UCSD-AML1 (cell line): Measurements from ENCODE around the gene TEX28.
"Not testable (repeated sequence)": the region's sequence is repeated elsewhere in the genome, so short reads cannot be mapped to it uniquely, and the experiment has no call there.

Source experiments
- DNase-seq: peaks from one replicate; lab custom pipeline; 2025; ENCODE audit not compliant: unreplicated experiment; lab: John Stamatoyannopoulos, UW

Gene TEX28

DNA sequence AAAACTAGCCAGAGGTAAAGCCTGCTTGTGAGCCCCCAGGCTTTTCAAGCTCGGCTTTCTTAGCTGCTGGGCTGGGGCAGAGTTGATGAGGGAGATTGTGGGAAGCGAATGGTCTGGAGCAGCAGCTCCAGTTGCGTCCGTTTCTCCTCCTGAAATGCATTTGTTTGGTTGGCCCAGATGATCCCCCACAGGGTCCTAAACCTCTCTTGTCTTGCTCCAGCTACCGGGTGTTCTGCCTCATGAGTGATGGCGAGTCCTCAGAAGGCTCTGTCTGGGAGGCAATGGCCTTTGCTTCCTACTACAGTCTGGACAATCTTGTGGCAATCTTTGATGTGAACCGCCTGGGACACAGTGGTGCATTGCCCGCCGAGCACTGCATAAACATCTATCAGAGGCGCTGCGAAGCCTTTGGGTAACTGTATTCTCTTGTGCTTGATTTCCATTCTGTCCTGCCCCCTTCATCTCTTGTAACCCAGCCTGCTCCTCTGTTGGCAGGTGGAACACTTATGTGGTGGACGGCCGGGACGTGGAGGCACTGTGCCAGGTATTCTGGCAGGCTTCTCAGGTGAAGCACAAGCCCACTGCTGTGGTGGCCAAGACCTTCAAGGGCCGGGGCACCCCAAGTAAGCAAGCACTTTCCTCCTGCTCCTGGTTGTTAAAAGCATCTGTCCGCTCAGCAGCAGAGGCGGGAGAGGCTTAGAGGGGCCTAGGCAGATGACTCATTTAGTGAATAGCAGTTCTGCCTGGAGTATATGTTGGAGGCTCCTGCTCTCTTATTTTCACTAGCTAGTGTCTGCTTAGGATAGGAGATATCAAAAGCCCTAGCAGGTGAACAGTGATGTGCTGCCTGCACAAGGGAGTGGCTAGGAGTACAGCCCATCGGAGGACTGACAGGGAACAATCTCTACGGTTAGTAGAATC, 16.0 kb upstream of the TEX28 start:
- no peak for DNase-seq

DNA sequence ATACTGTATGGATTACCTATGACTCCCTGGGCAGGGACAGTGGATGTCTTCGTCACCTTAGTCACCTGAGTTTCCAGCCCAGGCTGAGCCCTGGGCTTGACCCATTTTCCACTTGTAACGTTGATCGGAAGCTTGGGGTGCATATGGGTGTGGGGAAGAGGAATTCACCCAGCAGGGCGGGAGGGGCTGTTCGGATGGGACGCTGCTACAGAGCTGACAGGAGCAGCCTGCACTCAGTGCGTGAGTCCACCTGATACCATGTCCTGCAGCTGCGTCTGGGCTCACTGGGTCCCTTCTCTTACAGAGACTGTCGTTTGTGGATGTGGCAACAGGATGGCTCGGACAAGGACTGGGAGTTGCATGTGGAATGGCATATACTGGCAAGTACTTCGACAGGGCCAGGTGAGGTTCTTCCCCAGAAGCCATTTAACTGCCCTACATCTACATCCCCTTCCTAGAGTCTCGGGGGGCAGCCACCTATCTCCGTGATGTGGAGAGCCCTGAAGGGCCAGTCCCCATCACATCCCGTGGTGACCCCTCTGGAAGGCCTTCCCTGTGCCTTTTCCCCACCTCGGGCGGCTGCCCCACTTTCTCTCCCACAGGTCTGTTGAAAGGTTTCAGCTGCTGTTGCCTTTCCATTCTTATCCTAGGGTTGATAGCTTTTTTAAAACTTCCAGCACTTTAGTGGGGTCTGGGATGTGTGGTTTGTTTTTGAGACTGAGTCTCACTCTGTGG, 14.3 kb upstream of the TEX28 start:
- no peak for DNase-seq

DNA sequence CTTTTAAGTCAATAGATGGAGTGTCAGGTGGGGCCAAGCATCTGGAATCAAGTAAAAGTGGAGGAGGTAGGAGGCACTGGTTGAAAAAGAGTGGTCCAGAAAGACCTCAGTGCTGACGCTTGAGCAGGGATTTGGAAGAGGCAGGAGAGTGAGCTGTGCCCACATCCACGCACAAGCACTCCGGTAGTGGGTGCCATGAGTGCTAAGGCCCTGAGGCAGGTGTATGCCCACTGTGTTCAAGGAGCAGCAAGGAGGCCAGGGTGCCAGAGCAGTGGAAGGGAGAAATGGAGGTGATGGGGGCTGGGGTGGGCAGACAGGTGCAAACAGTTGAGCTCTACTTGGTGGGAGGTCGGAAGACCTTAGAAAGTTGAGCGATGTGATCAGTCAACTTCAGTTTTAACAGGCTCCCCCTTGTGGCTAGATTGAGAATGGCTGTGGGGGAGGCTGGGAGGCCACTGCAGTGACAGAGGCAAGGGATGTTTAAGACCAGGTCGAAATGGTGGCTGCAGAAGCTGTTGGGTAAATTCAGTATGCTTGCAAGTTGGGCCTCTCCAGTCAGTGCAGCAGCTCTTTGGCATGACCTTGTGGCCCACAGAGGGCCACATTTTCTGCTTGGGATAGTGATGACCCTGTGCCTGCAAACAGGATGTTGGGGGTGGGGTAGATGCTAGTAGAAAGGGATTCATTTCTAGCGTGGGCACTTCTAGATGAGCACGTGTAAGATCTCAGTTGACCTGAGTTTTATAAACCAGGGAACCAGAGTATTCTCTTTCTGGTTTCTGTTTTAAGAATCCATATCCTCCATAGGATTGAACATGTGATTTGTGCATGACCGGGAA, 13.4 kb upstream of the TEX28 start:
- DNase-seq, result peak; percentile 64

DNA sequence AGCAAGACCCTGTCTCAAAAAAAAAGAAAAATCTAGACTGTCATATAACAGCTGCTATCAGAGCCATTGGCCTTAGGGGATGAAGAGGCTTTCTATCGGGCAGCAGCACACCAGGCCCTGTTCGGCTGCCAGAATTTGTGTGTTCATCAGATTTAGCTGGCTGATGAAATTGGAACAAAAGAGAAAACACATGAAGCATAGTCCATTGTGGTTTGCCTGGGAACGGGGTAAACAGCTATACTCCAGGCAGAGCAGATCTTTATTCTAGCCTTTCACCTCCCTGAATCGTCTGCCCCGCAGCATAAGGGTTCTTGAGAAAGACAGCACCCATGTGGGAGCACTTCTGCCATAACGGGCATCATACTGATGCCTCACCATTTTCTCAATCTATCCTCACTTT, 12.3 kb upstream of the TEX28 start:
- no peak for DNase-seq

DNA sequence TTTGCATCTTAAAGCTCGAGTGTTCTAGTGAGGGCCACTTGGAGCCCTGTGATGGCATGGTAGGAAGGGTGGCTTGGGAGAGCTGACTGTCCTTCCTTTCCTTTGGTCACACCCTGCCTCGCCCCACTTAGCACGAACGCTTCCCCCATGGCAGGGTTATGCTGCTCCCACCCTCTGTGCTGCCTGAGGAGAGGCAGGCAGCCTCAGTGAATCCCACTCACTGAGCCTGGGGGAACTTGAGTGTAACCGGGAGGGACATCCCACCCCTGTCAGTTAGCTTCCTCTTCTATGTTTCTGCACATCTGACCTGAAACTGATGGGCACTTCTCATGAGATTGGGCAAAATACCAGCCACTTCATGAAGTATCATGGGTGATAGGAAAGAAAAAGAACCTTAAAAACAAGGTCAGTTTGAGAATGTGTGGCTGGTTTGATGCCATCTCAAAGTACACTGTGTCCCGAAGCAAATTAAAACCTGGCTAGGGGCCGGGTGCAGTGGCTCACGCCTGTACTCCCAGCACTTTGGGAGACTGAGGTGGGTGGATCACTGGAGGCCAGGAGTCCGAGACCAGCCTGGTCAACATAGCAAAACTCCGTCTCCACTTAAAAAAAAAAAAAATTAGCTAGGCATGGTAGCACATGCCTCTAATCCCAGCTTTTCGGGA, 10.7 kb upstream of the TEX28 start:
- no peak for DNase-seq

DNA sequence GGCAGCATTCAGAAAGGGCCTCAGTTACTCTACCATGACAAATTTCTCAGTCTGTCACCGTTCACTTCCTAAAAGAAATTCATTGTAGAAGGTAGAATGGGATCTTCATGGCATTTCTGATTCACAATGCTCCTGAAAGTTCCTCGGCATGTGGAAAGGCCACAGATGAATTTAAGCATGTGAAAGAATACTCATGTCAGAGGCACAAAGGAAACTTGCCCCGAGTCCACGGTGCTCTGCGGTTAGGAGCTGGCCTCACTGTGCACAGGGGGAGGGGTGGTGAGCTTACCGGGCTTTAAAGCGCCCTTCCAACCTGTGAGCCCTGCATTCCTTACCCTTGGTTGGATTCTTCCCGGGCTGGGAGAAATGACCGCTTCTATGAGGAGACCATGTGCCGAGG, 9.9 kb upstream of the TEX28 start:
- DNase-seq, result no peak

DNA sequence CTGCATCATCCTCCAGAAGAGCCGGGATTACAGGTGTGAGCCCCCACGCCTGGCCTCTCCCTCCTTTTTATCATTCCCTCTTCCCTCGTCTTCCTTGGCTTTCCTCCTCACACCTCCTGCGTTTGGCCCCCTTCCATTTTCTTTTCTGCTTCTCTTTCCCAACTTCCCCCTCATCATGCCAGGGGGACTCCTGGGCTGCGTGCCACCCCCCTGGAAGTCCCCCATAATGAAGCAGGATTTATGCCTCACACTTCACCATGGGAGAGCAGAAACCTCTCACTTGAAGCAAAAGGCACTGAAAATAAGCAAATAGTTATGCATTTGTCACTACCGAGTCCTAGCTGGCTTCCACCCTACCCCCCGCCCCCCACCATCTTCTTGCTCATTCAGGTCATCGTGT, 8.6 kb upstream of the TEX28 start:
- no peak for DNase-seq

DNA sequence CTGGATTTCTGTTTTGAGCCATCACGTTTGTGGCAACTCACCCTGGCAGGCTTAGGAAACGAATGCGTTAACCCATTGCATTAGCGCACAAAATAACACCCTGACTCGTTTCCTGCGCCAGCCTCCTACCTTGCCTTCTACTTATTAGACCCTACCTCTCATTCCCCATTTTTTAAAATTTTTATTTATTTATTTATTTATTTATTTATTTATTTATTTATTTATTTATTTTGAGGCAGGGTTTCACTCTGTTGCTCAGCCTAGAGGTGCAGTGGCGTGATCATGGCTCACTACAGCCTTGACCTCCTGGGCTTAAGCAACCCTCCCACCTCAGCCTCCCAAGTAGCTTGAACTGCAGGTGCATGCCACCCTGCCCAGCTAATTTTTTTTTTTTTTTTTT, 8.1 kb upstream of the TEX28 start:
- not testable (repeated sequence) for DNase-seq

DNA sequence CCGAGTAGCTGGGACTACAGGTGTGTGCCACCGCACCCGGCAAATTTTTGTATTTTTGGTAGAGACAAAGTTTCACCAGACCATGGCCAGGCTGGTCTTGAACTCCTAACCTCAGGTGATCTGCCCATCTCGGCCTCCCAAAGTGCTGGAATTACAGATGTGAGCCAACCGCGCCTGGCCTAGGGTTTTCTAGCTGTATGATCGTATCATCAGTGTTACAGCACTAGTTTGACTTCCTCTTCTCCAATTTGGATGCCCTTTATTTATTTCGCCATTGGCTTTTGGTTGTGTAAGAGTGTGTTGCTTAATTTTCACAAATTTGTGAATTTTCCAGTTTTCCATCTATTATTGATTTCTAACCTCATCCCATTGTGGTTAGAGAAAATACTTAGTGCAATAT, 5.9 kb upstream of the TEX28 start:
- no peak for DNase-seq

DNA sequence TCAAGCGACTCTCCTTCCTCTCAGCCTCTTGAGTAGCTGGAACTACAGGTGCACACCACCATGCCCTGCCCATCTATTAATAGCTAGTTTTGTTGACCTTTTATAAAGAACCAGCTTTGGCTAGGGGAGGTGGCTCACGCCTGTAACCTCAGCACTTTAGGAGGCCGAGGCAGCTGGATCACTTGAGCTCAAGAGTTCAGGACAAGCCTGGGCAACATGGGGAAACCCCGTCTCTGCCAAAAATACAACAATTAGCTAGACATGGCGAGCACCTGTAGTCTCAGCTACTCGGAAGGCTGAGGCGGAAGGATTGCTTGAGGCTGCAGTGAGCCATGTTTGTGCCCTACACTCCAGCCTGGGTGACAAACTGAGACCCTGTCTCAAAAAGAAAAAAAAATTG, 3.4 kb upstream of the TEX28 start:
- DNase-seq, result no peak

DNA sequence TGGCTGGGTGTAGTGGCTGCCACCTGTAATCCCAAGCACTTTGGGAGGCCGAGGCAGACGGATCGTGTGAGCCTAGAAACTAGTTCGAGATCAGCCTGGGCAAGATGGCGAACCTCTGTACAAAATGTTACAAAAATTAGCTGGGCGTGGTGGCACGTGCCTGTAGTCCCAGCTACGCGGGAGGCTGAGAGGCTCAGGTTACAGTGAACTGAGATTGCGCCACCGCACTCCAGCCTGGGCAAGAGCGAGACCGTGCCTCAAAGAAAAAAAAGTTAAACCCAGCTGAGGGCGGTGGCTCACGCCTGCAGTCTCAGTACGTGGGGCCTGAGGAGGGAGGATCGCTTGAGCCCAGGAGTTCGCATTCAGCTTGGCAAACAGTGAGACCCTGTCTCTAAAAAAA, 1.8 kb upstream of the TEX28 start:
- no peak for DNase-seq

DNA sequence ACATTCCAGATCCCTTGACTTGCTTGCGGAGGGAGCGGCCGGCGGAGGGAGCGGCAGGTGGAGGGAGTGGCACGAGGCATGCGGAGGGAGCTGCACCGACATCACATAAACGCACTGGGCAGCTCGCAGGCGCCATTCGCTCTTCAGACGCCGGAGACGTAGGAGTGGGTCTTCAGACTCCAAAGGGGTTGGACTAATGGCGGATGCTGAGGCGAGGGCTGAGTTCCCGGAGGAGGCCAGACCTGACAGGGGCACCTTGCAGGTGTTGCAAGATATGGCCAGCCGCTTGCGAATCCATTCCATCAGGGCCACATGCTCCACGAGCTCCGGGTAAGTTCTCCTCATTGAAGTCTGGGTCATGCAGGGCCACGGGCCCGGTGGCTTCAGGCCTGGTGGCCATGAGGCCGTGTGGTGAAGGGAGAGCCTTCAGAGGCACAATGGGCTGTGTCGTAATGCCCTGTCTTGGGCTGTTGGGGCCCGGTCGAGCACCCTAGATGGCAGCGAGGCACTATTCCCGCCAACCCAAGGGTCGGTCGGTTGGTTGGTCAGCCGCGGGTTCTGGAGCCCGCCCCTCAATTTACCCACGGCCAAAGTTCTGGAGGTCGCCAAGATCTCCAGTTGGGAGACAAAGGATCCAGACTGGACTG, 863 bp upstream of the TEX28 start, which contains the start of gene TKTL1:
TKTL1 (plus strand) TSS at position 132 of the 647 bp plus-strand sequence; CDS start at position 197, 65 bp downstream.
- DNase-seq, result no peak

DNA sequence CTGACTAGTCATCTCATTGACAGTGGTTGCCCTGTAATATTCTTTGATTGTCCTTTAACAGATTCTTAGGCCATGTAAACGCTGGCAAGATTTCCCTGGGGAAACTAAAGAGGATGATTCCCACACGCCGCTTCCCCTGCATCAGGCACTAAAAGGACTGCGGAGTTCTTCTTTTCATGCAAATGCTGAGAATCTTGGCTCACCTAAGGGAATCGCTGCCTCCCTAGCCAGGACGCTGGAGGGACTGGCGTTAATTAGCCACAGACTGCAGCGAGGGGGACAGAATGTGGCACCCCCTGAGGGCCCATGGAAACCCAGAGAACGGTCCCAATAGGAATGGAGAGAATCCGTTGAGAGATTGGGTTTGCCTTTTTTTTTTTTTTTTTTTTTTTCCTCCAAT, 8.5 kb downstream of the TEX28 start:
- DNase-seq, result not testable (repeated sequence)

DNA sequence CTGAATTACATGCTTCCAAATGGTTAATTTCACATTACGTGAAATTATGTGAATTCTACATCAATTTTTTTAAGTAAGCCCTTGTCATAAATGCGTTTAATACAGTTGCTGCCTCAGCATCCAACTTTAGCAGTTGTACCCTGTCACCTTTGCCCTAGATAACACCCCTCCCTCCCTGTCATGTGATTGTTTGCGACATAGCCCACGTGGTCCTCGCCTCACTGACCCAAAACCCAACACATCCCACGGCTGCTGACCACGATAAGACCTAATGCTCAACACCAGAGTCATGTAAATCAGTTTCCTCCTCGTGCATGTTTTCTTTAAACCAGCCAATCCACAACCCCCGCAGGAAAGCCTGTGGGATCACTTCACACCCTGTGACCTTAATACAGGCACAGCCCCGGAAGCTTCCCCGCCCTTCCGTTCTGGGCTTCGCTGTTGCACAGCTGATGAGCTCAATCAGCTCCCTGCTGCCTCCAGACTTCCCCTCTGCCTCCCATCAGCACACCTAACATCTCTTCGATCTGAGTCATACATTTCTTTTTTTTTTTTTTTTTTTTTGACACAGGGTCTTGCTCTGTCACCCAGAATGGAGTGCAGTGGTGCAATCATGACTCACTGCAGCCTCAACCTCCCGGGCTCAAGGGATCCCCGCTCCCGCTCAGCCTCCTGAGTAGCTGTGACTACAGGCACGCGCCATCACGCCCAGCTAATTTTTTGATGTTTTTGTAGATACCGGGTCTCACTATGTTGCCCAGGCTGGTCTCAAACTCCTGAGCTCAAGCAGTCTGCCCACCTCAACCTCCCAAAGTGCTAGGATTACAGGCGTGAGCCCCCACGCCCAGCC, 10.2 kb downstream of the TEX28 start:
- not testable (repeated sequence) for DNase-seq

DNA sequence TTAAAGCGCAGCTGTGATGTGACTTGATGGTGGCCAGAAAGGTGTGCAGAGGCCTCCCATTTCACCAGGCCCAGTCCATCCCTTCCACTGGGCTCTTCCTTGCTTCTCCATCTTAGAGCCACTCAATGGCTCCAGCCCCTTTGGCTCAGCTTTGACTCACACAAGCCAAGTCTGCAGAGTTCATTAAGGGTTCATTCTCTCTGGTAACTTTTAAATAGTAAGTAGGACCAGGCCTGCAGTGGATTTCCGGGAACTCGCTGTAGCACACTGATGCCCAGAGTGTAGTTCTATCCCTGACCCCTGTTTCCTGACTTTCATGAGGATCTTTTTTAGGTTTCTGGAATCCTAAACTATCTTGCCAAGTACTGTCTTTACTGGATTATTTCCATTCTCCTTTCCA, 25.7 kb downstream of the TEX28 start:
- DNase-seq, result not testable (repeated sequence)

DNA sequence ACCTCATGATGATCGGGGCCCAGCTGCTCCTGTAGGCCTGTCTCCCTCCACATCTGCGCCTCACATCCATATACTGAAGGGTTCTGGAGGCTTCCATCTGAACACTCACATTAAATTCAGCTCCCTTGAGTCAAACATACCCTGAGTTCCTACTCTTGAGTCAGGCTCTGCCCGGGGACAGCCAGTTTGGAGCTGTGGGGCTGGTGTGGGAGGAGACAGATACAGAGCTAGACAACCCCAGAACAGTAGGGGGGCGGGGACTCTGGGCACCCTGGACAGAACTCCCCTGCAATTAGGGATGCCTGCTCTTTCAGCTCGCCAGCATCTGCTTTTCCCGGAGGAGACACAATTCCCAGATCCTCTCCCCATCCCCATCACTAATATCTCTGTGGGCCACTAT, 31.9 kb downstream of the TEX28 start:
- DNase-seq, result not testable (repeated sequence)

DNA sequence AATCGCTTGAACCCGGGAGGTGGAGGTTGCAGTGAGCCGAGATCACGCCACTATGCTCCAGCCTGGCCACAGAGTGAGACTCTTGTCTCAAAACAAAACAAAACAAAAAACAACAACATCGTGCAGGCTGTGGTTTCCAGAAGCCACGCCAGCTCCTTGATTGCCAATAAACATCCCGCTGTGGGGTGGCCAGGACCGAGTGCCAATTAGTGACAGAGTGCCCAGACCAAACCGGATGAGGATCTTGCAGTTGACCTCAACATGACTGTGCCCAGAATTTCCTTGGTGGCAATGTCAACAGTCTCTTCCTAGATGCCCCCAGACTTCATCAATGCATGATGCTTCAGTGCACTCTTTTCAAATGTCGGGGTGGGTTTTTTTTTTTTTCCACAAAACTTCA, 36.2 kb downstream of the TEX28 start:
- DNase-seq, result not testable (repeated sequence)

DNA sequence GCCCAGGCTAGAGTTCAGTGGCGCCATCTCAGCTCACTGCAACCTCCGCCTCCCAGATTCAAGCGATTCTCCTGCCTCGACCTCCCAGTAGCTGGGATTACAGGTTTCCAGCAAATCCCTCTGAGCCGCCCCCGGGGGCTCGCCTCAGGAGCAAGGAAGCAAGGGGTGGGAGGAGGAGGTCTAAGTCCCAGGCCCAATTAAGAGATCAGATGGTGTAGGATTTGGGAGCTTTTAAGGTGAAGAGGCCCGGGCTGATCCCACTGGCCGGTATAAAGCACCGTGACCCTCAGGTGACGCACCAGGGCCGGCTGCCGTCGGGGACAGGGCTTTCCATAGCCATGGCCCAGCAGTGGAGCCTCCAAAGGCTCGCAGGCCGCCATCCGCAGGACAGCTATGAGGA, 37.6 kb downstream of the TEX28 start, which contains the start of gene OPN1MW3:
OPN1MW3 (plus strand) TSS at position 301 of the 400 bp plus-strand sequence; CDS start at position 339, 38 bp downstream.
- not testable (repeated sequence) for DNase-seq

DNA sequence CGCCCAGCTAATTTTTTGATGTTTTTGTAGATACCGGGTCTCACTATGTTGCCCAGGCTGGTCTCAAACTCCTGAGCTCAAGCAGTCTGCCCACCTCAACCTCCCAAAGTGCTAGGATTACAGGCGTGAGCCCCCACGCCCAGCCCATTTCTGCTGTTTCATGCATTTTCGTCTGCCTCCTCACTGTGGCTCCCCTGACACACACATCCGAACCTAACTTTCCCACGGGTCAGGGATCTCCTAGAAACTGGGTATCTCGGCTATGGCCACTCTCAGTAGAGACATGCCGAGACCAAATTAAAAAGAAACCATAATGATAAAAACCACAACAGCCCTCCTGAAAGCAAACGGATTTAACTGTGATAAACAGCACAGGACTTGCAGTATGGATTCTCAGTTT, 46.8 kb downstream of the TEX28 start:
- not testable (repeated sequence) for DNase-seq
